Stimulated activated naive CD8-positive, alpha-beta T cell treated with anti-CD3 and anti-CD28 coated beads, Interleukin-15, Interleukin-2, amounts not matched to agents 100 ng/mL and 50 ng/mL, for 24 hours (primary cell): ENCODE data around the gene OR52D1.

Experiments used
- H3K27ac Mint-ChIP-seq: one replicate; pipeline ENCODE4 v1.8.0; 2021; ENCODE audit warnings: mild to moderate bottlenecking, mixed read lengths
- H3K27me3 Mint-ChIP-seq: one replicate; pipeline ENCODE4 v1.8.0; 2021; ENCODE audit warnings: mixed read lengths
- H3K36me3 Mint-ChIP-seq: one replicate; pipeline ENCODE4 v1.8.0; 2021; ENCODE audit warnings: low read depth, mixed read lengths
- H3K4me1 Mint-ChIP-seq: one replicate; pipeline ENCODE4 v1.8.0; 2021; ENCODE audit warnings: low read depth, mixed read lengths
- H3K4me3 Mint-ChIP-seq: one replicate; pipeline ENCODE4 v1.8.0; 2021; ENCODE audit warnings: mild to moderate bottlenecking, mixed read lengths
- H3K9me3 Mint-ChIP-seq: one replicate; pipeline ENCODE4 v1.8.0; 2021; ENCODE audit warnings: mixed read lengths

OR52D1 gene

GRCh38 chr11:5488385-5488784, at the start of gene OR52D1:
Gene OR52D1 (plus strand): TSS chr11:5488685. CDS start chr11:5488707, 22 bp downstream.
- Mint-ChIP-seq H3K4me3 (no peak within 1 kb of the TSS), H3K27me3 (peaks cover 4% of the 10 kb centered on the region), H3K27ac (no peak within 1 kb of the TSS), H3K36me3 (no peaks in the 10 kb centered on the region), H3K4me1 (peaks cover 8% of the 10 kb centered on the region), H3K9me3 (no peaks in the 10 kb centered on the region)

- H3K9me3 Mint-ChIP-seq: no peaks in the 10 kb centered on the region
- H3K4me3 Mint-ChIP-seq: no peak within 1 kb of the TSS
- H3K4me1 Mint-ChIP-seq: no peaks in the 10 kb centered on the region
- H3K27me3 Mint-ChIP-seq: peaks cover 3% of the 10 kb centered on the region
- no peaks in the 10 kb centered on the region for H3K36me3 Mint-ChIP-seq
- no peak within 1 kb of the TSS for H3K27ac Mint-ChIP-seq
Observed at GRCh38 chr11:5441414-5441813, 47.1 kb upstream of the OR52D1 start, which contains the start of gene OR51I1. Gene OR51I1 (minus strand): TSS chr11:5441514. CDS start chr11:5441514, 0 bp downstream.

- H3K4me3 Mint-ChIP-seq: no peak overlapping the region
Observed at GRCh38 chr11:5443835-5444393, 44.6 kb upstream of the OR52D1 start.

GRCh38 chr11:5449023-5449422, 39.5 kb upstream of the OR52D1 start, which contains the start of gene OR51I2:
Gene OR51I2 (plus strand): TSS chr11:5449323. CDS start chr11:5453489, 4,166 bp downstream.
- H3K36me3 Mint-ChIP-seq: no peaks in the 10 kb centered on the region

More at GRCh38 chr11:5443835-5444393, 44.6 kb upstream of the OR52D1 start:
- Mint-ChIP-seq H3K27ac (no peak overlapping the region), H3K27me3 (no peaks in the 10 kb centered on the region), H3K4me1 (no peaks in the 10 kb centered on the region), H3K9me3 (no peaks in the 10 kb centered on the region), H3K36me3 (no peaks in the 10 kb centered on the region)

GRCh38 chr11:5449432-5449831, 39.1 kb upstream of the OR52D1 start:
- H3K4me3 Mint-ChIP-seq: no peak overlapping the region
- no peaks in the 10 kb centered on the region for H3K36me3 Mint-ChIP-seq
- no peaks in the 10 kb centered on the region for H3K4me1 Mint-ChIP-seq
- no peaks in the 10 kb centered on the region for H3K27me3 Mint-ChIP-seq
- H3K27ac Mint-ChIP-seq: no peak overlapping the region
- no peaks in the 10 kb centered on the region for H3K9me3 Mint-ChIP-seq

More at GRCh38 chr11:5449023-5449422, 39.5 kb upstream of the OR52D1 start, which contains the start of gene OR51I2:
- Mint-ChIP-seq H3K9me3 (no peaks in the 10 kb centered on the region), H3K4me1 (no peaks in the 10 kb centered on the region), H3K4me3 (no peak within 1 kb of the TSS), H3K27me3 (no peaks in the 10 kb centered on the region), H3K27ac (no peak within 1 kb of the TSS)

GRCh38 chr11:5460983-5461621, 27.4 kb upstream of the OR52D1 start:
- Mint-ChIP-seq H3K36me3 (no peaks in the 10 kb centered on the region), H3K27me3 (peaks cover 9% of the 10 kb centered on the region), H3K27ac (no peak overlapping the region), H3K4me3 (no peak overlapping the region), H3K4me1 (no peaks in the 10 kb centered on the region), H3K9me3 (no peaks in the 10 kb centered on the region)

GRCh38 chr11:5467527-5467926, 21.0 kb upstream of the OR52D1 start:
- Mint-ChIP-seq H3K36me3 (no peaks in the 10 kb centered on the region), H3K4me3 (no peak overlapping the region), H3K27me3 (peaks cover 16% of the 10 kb centered on the region), H3K27ac (no peak overlapping the region), H3K4me1 (no peaks in the 10 kb centered on the region), H3K9me3 (no peaks in the 10 kb centered on the region)

GRCh38 chr11:5473921-5474320, 14.6 kb upstream of the OR52D1 start:
- H3K36me3 Mint-ChIP-seq: no peaks in the 10 kb centered on the region
- no peaks in the 10 kb centered on the region for H3K4me1 Mint-ChIP-seq
- no peaks in the 10 kb centered on the region for H3K9me3 Mint-ChIP-seq
- peaks cover 20% of the 10 kb centered on the region for H3K27me3 Mint-ChIP-seq
- no peak overlapping the region for H3K27ac Mint-ChIP-seq
- H3K4me3 Mint-ChIP-seq: no peak overlapping the region

GRCh38 chr11:5476186-5476819, 12.2 kb upstream of the OR52D1 start:
- Mint-ChIP-seq H3K27me3 (peaks cover 17% of the 10 kb centered on the region), H3K36me3 (no peaks in the 10 kb centered on the region), H3K9me3 (no peaks in the 10 kb centered on the region), H3K4me3 (no peak overlapping the region), H3K27ac (no peak overlapping the region), H3K4me1 (no peaks in the 10 kb centered on the region)

GRCh38 chr11:5486003-5486402, 2.5 kb upstream of the OR52D1 start:
- H3K36me3 Mint-ChIP-seq: no peaks in the 10 kb centered on the region
- H3K4me3 Mint-ChIP-seq: no peak overlapping the region
- no peaks in the 10 kb centered on the region for H3K9me3 Mint-ChIP-seq
- H3K27me3 Mint-ChIP-seq: peaks cover 4% of the 10 kb centered on the region
- H3K4me1 Mint-ChIP-seq: peaks cover 8% of the 10 kb centered on the region
- H3K27ac Mint-ChIP-seq: no peak overlapping the region

GRCh38 chr11:5486421-5486820, 2.1 kb upstream of the OR52D1 start:
- H3K4me3 Mint-ChIP-seq: no peak overlapping the region
- H3K4me1 Mint-ChIP-seq: peaks cover 8% of the 10 kb centered on the region
- H3K36me3 Mint-ChIP-seq: no peaks in the 10 kb centered on the region
- peaks cover 4% of the 10 kb centered on the region for H3K27me3 Mint-ChIP-seq
- H3K27ac Mint-ChIP-seq: no peak overlapping the region
- H3K9me3 Mint-ChIP-seq: no peaks in the 10 kb centered on the region

GRCh38 chr11:5488798-5489399, 414 bp downstream of the OR52D1 start:
- H3K4me1 Mint-ChIP-seq: peaks cover 8% of the 10 kb centered on the region
- H3K4me3 Mint-ChIP-seq: no peak overlapping the region
- no peak overlapping the region for H3K27ac Mint-ChIP-seq
- no peaks in the 10 kb centered on the region for H3K36me3 Mint-ChIP-seq
- H3K27me3 Mint-ChIP-seq: peaks cover 1% of the 10 kb centered on the region
- no peaks in the 10 kb centered on the region for H3K9me3 Mint-ChIP-seq

- Mint-ChIP-seq H3K9me3 (no peaks in the 10 kb centered on the region), H3K36me3 (no peaks in the 10 kb centered on the region), H3K4me1 (peaks cover 8% of the 10 kb centered on the region), H3K4me3 (no peak overlapping the region), H3K27me3 (peaks cover 3% of the 10 kb centered on the region), H3K27ac (no peak overlapping the region)
Observed at GRCh38 chr11:5489576-5490357, 1.3 kb downstream of the OR52D1 start.

GRCh38 chr11:5499671-5500070, 11.2 kb downstream of the OR52D1 start:
- Mint-ChIP-seq H3K27me3 (peaks cover 14% of the 10 kb centered on the region), H3K27ac (no peak overlapping the region), H3K4me1 (no peaks in the 10 kb centered on the region), H3K4me3 (no peak overlapping the region), H3K9me3 (no peaks in the 10 kb centered on the region), H3K36me3 (no peaks in the 10 kb centered on the region)
